HEK293T (cell line): ENCODE measurements around the gene TRIM38.

Source experiments
- CTBP1 ChIP-seq: fragments of 450-650 bp; IDR thresholded peaks from 2 replicates; pipeline ENCODE4 v1.6.1; 2016; ENCODE audit warnings: borderline replicate concordance
- NFRKB ChIP-seq: fragments of 450-650 bp; IDR thresholded peaks from 2 replicates; pipeline ENCODE4 v1.6.1; 2016; ENCODE audit warnings: mild to moderate bottlenecking, moderate library complexity

GRCh38 chr6:25943887-25944286 is 18.7 kb upstream of the TRIM38 start:
- TF ChIP-seq NFRKB (no peak), CTBP1 (no peak)
